CD4-positive, alpha-beta T cell treated with Interleukin-1 beta for 1 hour (primary cell): Measurements from ENCODE around the gene RASL10B.

ENCODE experiments used
- DNase-seq, 2 donors: peaks; one replicate each; pipeline ENCODE4 v3.0.0-alpha.2; 2020 to 2022

The RASL10B gene

DNA sequence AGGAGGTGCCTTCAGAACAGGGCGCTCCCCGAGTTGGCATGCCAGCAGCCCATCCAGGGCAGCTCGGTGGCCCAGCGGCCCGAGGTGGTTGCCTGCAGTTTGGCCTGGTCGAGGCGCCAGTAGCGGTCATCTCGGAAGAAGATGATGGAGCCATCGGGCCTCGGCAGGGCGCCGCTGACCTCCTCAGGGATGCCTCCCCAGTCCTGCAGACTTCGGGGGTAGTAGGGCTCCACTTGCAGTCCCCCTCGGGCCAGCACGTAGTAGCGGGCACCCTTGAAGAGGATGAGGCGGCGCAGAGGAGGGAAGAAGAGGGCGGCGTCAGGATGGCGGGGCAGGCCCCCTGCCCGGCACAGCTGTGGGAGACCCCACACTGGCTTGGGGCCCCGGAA, 35.0 kb downstream of the RASL10B start:
- no peak for DNase-seq

DNA sequence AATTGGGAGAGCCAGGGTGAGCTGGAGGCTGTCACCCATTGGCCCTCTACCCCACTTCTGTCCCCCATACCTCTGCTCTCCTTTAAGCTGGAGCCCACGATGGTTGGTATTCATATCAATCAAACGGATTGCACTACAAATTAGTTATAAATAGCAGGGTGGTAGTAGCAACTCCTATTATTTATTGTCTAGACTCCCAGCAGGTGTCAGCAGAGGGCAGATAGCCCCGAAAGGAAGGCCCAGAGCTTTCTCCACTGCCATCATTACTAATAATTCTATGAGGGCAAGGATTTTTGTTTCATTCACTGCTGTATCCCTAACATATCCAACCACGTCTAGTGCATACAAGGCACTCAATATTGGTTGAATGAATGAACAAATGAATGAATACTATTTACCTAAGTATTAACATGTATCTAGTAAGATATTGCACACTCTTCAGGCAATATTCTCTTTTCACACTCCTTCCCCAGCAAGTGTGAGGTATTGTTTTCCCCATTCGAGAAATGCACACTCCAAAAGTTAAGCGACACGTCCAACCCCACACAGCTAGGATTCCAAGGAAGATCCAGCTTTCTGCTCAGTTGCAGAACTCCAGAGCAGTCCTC, 35.6 kb downstream of the RASL10B start:
- DNase-seq: peak; percentile 11 to 44

DNA sequence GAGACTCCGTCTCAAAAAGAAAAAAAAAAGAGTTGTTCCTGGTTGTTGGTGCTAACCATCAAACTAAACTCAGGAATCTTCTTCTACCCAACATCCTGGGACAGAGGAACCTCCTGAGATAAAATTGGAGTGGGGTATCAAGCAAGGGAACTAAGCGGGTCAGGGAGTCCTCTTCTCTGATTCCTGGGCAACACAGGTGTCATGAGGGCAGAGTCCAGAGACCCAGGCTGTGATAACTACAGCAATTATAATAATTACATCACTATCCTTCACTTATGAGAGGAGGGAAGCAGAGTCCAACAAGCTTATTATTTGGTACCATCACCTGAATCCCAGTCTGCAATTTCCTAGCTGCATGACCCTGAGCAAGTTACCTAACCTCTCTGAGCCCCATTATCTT, 37.4 kb downstream of the RASL10B start:
- DNase-seq: no peak

DNA sequence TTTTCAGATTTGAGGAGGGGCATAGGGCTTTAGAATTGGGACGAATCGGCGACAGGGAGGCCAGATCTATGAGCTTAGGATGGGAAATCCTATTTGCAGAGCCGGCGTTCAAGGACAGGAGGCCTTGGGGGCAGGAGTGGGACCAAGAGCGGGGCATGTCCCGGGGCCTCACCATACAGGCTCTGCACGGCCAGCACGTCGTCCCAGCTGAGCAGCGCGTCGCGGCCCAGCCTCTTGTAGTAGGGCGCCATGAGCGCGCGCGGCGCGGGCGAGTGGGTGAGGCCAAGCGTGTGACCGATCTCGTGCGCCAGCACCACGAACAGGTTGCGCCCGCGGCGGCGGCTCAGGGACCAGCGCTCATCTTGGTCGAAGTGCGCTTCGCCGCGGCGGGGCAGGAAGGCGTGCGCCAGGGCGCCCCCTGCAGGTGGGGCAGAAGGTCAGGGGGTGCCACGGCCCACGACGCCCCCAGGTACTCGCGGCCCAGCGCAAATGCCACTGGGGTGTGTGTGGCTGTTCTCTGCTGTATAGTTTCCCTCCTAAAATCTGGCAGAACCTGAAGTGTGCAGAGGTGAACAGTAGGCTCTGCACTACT, 38.6 kb downstream of the RASL10B start:
- DNase-seq: no peak

DNA sequence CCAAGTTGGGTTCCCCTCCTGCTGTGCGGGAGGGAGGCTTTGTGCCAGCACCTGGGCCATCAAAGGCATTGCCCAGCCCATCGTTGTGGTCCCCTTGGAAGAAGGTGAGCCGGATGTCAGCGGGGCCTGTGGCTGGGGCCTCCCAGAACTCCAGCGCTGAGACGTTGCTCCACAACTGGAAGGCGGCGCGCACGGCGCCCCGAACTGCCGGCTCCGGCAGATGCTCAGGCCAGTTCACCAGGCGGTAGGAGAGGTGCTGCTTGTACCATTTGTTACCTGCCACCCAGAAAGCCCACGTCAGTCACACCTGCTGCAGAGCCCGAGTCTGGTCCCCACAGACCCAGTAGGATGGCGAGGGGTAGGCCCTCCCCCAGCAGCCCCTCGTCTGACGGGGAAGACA, 41.7 kb downstream of the RASL10B start:
- DNase-seq: no peak

DNA sequence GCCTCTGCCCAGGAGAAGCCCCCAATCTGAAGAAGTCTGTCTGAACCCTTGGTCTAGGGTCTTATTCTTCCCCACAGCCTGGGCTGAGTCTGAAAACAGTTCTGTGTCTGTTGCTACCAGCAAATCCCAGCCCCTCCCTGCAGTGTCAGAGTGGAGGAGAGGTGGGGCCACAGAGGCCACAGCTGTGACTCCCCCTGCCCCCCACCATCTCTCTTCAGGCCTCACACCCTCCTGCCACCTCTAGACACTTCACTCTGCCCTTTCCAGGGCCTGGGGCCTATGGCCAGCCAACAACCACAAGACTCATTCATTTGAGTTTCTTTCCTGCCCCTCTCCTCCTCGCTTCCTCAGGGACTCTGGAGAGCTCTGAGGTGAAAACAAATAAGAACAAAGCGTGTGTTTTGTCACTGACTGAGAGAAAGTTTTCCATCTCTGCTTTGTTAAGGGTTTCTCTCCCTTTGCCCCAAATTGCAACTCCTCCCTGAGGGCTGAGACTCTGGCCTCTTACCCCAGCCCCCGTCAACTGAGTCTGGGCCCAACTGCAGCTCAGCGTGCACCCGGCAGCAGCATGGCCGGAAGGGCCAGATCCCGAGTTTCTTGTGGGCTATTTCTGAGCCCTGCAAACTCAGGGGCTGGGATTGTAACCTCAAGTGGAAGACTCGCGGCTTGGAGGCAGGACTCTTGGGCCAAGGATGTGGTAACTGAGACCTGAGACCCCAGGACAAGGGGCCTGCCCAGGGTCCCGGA, 42.4 kb downstream of the RASL10B start:
- DNase-seq: no peak

DNA sequence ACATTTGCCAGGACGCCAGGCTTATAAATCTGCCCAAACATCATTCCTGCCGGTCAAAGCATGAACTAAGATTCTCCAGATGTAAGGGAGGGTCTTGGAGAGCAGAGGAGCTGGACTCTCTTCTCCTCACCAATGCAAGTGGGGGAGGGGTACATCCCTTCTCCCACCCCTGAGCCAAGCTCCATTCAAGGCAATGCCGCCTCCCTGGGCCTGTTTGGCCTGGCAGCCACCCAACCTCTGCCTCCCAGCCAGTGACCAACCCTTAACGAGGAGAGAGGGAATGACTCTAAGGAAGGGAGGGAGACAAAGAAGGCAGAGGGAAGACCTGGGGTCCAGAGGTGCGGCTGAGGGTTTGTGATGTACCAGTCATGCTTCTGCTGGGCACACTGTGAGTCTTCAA, 43.1 kb downstream of the RASL10B start:
- no peak for DNase-seq

DNA sequence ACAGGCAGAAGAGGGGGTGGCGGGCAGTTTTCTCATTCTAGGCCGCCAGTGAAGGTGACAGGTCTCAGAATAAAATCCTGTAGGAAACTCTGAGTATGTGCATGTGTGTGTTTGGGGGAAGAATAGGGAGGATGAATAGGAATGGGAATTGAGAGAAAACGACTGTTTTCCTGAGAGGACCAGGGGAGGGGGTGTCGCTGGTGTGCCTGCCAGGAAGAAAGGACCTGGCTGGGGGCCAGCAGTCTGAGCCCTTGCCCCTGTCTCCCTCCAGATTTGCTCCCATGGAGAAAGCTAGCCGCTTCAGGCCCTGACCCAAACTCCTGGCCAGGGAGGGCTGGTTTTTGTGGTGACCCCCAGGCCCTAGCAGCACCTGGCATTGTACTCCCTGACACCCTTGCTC, 43.6 kb downstream of the RASL10B start:
- no peak for DNase-seq

DNA sequence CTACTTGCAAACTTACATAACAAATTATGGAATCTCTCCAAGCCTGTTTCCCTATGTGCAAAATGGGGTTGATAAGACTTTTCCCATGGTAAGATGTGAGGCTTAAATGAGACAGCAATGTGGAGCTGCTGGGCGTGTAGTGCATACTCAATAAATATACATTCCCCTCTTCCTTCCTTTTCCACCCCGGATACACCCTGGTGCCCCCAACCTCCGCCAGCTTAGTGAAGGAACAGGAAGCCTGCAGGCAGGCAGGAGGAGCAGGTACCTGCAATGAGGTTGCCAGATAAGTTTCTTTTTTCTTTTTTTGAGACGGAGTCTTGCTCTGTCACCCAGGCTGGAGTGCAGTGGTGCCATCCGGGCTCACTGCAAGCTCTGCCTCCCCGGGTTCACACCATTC, 44.1 kb downstream of the RASL10B start:
- no peak for DNase-seq

DNA sequence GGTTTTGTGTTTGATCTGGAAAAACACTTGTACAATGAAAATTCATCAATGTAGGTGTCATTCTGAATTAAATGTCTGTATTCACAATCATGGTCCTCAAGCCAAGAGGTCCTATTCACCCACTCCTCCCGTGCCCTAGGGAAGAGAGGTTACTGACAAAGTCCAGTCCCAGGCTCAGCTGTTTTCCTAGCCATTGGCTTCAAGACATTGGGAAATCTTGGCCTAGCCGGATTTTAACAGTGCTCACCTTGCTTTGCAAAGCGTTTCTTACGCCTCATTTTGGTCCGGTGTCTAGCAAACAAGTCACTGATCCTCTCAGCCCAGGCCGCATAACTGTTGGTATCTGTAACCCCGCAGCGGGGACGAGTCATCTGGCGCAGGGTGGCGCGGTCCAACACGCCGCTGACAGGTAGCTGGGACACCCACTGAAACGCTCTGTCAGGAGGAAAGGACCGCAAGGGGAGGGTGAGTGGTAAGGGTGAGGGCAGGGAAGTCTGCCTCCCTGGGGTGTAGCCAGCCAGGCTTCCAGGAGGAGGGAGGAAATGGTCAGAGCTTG, 47.3 kb downstream of the RASL10B start:
- no peak for DNase-seq

DNA sequence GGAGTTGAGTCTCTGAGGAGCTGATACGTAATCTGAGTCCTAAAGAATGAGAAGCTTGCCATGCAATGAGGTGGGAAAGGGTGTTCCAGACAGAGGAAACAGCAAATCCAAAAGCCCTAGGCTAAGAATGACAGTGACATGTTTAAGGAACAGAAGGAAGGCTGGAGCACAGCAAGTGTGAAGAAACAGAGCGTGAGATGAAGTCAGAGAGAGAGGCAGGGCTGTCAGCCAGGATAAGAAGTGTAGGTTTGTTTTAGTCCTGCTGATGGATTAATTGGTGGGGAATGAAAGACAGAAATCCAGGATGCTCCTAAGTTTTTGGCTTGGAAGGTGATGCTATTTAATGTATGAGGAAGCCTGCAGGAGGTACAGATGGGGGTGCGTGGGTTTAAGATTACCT, 49.5 kb downstream of the RASL10B start:
- no peak for DNase-seq

DNA sequence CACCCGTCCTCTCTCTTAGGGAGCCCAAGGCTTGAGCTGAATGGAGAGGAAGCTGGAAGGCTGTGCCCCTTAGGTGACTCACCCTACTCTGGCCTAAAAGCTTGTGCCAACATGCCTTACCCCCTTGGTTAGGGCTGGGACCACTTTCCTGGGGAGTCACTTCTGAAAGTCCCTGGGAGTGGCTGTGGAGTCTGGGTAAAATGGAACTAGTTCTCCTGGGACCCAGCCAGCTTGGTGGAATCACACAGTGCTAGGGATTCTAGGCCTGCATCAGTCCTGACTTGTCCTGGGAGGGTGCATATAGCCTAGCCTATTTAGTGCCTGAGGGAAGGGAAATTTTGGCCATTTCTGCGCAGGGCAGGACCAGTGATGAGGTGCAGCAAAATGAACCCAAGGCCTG, 53.5 kb downstream of the RASL10B start:
- DNase-seq: no peak

DNA sequence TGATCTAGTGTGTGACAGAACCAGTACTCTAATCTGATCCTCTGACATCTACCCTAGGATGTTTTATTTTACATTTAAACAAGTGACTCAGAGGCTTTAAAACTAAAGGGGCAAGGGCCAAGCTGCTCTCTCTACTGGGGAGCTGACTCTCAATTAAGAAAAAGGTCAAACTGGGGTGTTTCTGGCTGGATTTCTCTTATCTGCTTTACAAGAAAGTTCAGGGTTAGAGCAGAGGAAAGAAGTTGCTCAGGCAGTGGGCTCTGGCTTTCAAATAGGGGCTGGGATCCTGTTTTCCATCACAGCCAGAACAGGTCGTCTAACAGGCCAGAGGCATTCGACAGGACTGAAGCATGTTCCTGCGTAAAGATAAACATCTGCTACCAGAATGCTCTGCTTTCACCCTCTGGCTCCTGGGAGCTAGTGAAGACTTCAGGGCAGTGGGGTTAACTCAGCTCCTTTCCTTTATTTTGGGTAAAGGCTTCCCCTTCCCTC, 55.5 kb downstream of the RASL10B start:
- DNase-seq: no peak

DNA sequence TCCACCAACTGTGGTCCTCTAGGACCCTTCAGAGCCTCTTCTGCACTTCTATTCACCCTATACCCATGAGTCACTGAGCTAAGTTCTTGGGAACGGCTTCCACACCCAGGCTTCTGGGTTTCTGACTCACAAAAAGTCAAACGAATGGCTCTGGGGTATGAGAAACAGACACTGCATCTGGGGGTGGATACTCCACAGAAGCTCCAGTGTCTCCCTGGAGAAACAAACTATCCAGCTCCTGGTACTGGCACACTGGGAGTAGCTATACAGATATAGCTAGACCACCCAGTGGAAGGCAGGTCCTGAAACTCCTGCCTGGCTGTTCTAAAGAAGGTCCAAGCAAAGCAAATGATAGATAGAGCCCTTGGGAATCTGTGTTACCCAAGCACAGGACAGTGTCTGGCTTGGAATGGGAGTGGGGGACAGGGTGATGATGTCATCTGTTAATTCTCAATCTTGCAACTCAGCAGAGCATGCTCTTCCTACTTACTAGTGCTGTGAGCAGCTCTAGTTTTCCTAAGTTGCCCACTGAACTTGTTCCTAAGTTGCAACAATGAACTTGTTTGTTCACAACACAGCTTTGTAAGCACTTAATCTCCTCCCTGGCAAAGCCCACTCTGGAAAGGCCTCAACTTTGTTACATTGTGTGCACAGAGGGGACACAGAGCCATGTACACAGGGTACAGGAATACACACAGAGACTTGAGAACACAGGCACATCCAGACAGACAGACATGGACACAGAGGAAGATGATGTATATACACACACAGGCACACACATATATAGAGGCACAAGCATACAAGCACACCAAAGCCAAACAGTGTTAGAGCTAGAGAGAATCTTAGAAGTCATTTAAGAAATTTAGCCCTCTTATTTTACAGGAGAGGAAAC, 57.3 kb downstream of the RASL10B start:
- no peak for DNase-seq

DNA sequence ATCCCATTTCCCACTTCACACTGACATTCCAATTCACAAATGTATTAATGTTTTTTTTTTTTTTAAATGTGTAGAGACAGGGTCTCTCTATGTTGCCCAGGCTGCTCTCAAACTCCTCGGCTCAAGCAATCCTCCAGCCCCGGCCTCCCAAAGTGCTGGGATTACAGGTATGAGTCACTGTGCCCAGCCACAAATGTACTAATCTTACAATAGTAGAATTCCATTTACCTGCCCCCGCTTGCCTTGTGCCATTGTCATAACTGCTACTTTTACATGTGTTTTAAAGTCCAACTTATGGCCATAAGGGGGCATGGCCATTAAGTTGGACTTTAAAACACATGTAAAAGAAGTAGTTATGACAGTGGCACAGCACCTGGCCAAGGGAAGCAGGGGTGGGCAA, 59.4 kb downstream of the RASL10B start:
- DNase-seq: no peak

DNA sequence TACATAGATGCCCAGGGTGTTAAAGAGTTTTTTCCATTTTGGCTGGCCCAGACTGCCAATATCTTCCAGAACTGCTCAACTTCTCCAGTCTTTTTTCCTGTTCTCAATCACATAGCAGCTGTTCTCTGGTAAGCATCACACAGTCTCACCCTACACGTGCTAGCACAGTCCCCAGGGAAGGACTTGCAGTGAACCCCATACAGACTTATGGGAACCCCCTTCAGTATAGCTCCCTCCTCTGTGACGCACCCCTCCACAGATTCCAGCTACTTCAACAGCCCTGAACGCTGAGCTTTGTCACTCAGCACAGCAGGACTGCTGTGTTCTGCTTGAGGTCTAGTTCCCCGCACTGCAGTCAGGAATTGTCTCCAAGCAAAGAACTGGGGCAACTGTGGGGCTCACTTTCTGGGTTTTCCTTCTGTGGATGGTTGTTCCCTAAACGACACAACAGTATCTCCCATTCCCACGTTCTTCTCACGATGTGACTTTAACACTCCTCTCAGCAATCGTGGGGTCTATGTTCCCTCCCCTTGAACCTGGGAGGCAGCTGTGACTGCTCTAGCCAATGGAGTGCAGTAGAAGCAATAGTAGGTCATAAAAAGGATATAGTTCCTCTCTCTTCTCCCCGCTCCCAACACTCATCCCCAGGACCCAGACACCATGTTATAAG, 60.4 kb downstream of the RASL10B start:
- DNase-seq: no peak
